22Rv1 (cell line): ENCODE results near the gene STARD9.

Experiments
- ZFX ChIP-seq: fragments of 450-650 bp; IDR thresholded peaks from 2 replicates; pipeline ENCODE4 v1.6.1; 2017; ENCODE audit warnings: antibody characterized with exemption, borderline replicate concordance
- TF ChIP-seq, protein P1 (sequence below): fragments of 450-650 bp; IDR thresholded peaks from 2 replicates; pipeline ENCODE4 v1.5.1; 2017; ENCODE audit warnings: mild to moderate bottlenecking

DNA sequence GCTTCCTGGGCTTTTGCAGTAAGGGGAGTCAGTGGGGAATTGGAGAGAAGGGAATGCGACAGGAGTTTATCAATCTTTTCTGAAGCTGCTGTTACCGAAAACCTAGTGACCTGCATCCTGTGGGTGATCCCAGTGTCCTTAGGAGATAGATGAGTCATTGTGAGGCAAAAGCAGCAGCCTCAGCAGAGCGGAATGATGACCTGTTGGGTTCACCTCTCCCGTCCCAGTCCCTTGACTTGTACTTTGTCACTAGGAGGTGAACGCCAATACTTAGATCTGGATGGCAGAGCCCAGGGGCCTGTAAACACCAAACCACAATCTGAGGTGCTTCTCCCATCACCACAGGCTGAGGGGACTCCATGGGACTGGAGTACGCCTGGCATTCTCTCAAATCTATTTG, 143.6 kb downstream of the STARD9 start:
- TF ChIP-seq, protein P1, sequence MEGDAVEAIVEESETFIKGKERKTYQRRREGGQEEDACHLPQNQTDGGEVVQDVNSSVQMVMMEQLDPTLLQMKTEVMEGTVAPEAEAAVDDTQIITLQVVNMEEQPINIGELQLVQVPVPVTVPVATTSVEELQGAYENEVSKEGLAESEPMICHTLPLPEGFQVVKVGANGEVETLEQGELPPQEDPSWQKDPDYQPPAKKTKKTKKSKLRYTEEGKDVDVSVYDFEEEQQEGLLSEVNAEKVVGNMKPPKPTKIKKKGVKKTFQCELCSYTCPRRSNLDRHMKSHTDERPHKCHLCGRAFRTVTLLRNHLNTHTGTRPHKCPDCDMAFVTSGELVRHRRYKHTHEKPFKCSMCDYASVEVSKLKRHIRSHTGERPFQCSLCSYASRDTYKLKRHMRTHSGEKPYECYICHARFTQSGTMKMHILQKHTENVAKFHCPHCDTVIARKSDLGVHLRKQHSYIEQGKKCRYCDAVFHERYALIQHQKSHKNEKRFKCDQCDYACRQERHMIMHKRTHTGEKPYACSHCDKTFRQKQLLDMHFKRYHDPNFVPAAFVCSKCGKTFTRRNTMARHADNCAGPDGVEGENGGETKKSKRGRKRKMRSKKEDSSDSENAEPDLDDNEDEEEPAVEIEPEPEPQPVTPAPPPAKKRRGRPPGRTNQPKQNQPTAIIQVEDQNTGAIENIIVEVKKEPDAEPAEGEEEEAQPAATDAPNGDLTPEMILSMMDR, result no peak
- no peak for TF ChIP-seq ZFX
